ENCODE results near the gene NLGN1. TPM values are rescaled to one million over a fixed set of nuclear protein-coding genes. Genes with fewer than 3 reads are reported as not detected.
"Not testable (repeated sequence)": the region's sequence is repeated elsewhere in the genome, so short reads cannot be mapped to it uniquely, and the experiment has no call there.

NLGN1 gene
- total RNA-seq, 1 donor, result 6.1 TPM

GRCh38 chr3:173502983-173503568 is 105.5 kb downstream of the NLGN1 start:
- DNase-seq (ENCODE audit: low read depth), result peak; percentile 35
- no peak for TF ChIP-seq CTCF (IDR thresholded peaks at IDR 0.05; ENCODE audit: insufficient read depth, low read length)
- H3K4me3 ChIP-seq (ENCODE audit: low read depth, low read length), result no peak overlapping the region

GRCh38 chr3:173510565-173510964 is 113.0 kb downstream of the NLGN1 start:
- no peak for TF ChIP-seq CTCF (IDR thresholded peaks at IDR 0.05; ENCODE audit: insufficient read depth, low read length)
- no peak overlapping the region for H3K4me3 ChIP-seq (ENCODE audit: low read depth, low read length)
- no peak for DNase-seq (ENCODE audit: low read depth)

- no peak for TF ChIP-seq CTCF (IDR thresholded peaks at IDR 0.05; ENCODE audit: insufficient read depth, low read length)
- DNase-seq (ENCODE audit: low read depth), result no peak
- no peak overlapping the region for H3K4me3 ChIP-seq (ENCODE audit: low read depth, low read length)
Measured at GRCh38 chr3:173513123-173513522, 115.6 kb downstream of the NLGN1 start.

GRCh38 chr3:173529062-173529711 is 131.6 kb downstream of the NLGN1 start:
- no peak overlapping the region for H3K4me3 ChIP-seq (ENCODE audit: low read depth, low read length)
- peak; percentile 22 for TF ChIP-seq CTCF (IDR thresholded peaks at IDR 0.05; ENCODE audit: insufficient read depth, low read length)
- DNase-seq (ENCODE audit: low read depth), result no peak

- no peak overlapping the region for H3K4me3 ChIP-seq (ENCODE audit: low read depth, low read length)
- no peak for DNase-seq (ENCODE audit: low read depth)
- no peak for TF ChIP-seq CTCF (IDR thresholded peaks at IDR 0.05; ENCODE audit: insufficient read depth, low read length)
Measured at GRCh38 chr3:173531602-173532001, 134.1 kb downstream of the NLGN1 start.

- no peak for TF ChIP-seq CTCF (IDR thresholded peaks at IDR 0.05; ENCODE audit: insufficient read depth, low read length)
- no peak for DNase-seq (ENCODE audit: low read depth)
- no peak overlapping the region for H3K4me3 ChIP-seq (ENCODE audit: low read depth, low read length)
Measured at GRCh38 chr3:173538410-173538809, 140.9 kb downstream of the NLGN1 start.

GRCh38 chr3:173545590-173545989 is 148.0 kb downstream of the NLGN1 start:
- H3K4me3 ChIP-seq (ENCODE audit: low read depth, low read length); DNase-seq (ENCODE audit: low read depth): not testable (repeated sequence)
